H1 (cell line): ENCODE data around the gene RPTOR. TPM values are rescaled to one million over a fixed set of nuclear protein-coding genes. Genes with fewer than 3 reads are reported as not detected.

Experiments
- CTCF ChIA-PET: fragments of 300-600 bp; sonication (Branson Sonifier 250); formaldehyde crosslinking; loops from one replicate; lab custom pipeline; 2021; ENCODE audit not compliant: partially characterized antibody; lab: Charles Lee
- POLR2A ChIA-PET: fragments of 300-600 bp; sonication (Branson Sonifier 250); formaldehyde crosslinking; loops from one replicate; lab custom pipeline; 2021; ENCODE audit warnings: inconsistent platforms; ENCODE audit not compliant: partially characterized antibody; lab: Charles Lee
- DNase-seq, 2 experiments: peaks; one replicate each; pipeline versions ENCODE4 v3.0.0 to v3.0.0-alpha.2; 2010 to 2022; ENCODE audit warnings: low spot score in 2 of 2, low read depth in 1 of 2, mixed read lengths in 1 of 2
- FAIRE-seq: peaks from 2 replicates; lab custom pipeline; 2011; peaks lifted over from hg19 to GRCh38; lab: Jason Lieb, UNC
- H2AFZ ChIP-seq: 2 replicates; pipeline ENCODE4 v1.8.1; 2012; ENCODE audit warnings: low read length, inconsistent platforms
- H2AK5ac ChIP-seq: 2 replicates; pipeline ENCODE4 v1.6.1; 2013; ENCODE audit warnings: low read depth, low read length
- H2BK120ac ChIP-seq: replicated peaks from 2 replicates; pipeline ENCODE3; 2013; ENCODE audit warnings: low read depth, low read length, inconsistent platforms
- H2BK12ac ChIP-seq: 2 replicates; pipeline ENCODE4 v1.6.1; 2013; ENCODE audit warnings: low read depth, low read length
- H2BK15ac ChIP-seq: 2 replicates; pipeline ENCODE4 v1.6.1; 2013; ENCODE audit warnings: low read length
- H2BK20ac ChIP-seq: 2 replicates; pipeline ENCODE4 v1.6.1; 2013; ENCODE audit warnings: low read length
- H2BK5ac ChIP-seq: 2 replicates; pipeline ENCODE4 v1.6.1; 2013; ENCODE audit warnings: low read depth, low read length
- H3K14ac ChIP-seq: 2 replicates; pipeline ENCODE4 v1.6.1; 2013; ENCODE audit warnings: inconsistent platforms; ENCODE audit not compliant: insufficient read length
- H3K18ac ChIP-seq: 2 replicates; pipeline ENCODE4 v1.6.1; 2013; ENCODE audit warnings: low read length; ENCODE audit errors: extremely low read depth
- H3K23ac ChIP-seq: 2 replicates; pipeline ENCODE4 v1.6.1; 2013; ENCODE audit warnings: inconsistent platforms; ENCODE audit not compliant: insufficient read length
- H3K23me2 ChIP-seq: 2 replicates; pipeline ENCODE4 v1.6.1; 2013; ENCODE audit warnings: low read depth, low read length
- H3K27ac ChIP-seq: 2 replicates; pipeline ENCODE4 v1.6.1; 2011; ENCODE audit warnings: low read depth, low read length, inconsistent platforms
- H3K27me3 ChIP-seq, 4 experiments: replicated peaks in 1 of 4; 1 replicate in 1 of 4; 2 replicates in 3 of 4; pipeline versions ENCODE4 v1.6.1 to v1.8.1; 2011 to 2013; ENCODE audit warnings: low read length in 3 of 4, mild to moderate bottlenecking in 3 of 4, inconsistent platforms in 2 of 4, mixed read lengths in 2 of 4, moderate library complexity in 1 of 4; ENCODE audit not compliant: control insufficient read depth in 3 of 4, insufficient read depth in 3 of 4; ENCODE audit errors: extremely low read depth in 1 of 4
- H3K36me3 ChIP-seq, 4 experiments: 2 replicates each; pipeline versions ENCODE4 v1.6.1 to v1.8.1; 2011 to 2013; ENCODE audit warnings: mild to moderate bottlenecking in 4 of 4, low read length in 3 of 4, moderate library complexity in 2 of 4, control low read depth in 1 of 4, inconsistent platforms in 1 of 4; ENCODE audit not compliant: insufficient read depth in 4 of 4, control insufficient read depth in 2 of 4
- H3K4ac ChIP-seq: replicated peaks from 2 replicates; pipeline ENCODE3; 2013; ENCODE audit warnings: low read length, low read depth, mixed read lengths, inconsistent platforms; ENCODE audit not compliant: insufficient read length
- H3K4me1 ChIP-seq, 4 experiments: replicated peaks in 1 of 4; 1 replicate in 1 of 4; 2 replicates in 3 of 4; pipeline versions ENCODE4 v1.6.1 to v1.8.1; 2011 to 2013; ENCODE audit warnings: low read length in 3 of 4, inconsistent platforms in 2 of 4, mixed read lengths in 1 of 4; ENCODE audit not compliant: insufficient read depth in 4 of 4, control insufficient read depth in 3 of 4
- H3K4me2 ChIP-seq, 2 experiments: 2 replicates each; pipeline versions ENCODE4 v1.6.1 to v1.8.1; 2011 to 2013; ENCODE audit warnings: low read depth in 2 of 2, low read length in 2 of 2, control low read depth in 1 of 2, inconsistent platforms in 1 of 2, mild to moderate bottlenecking in 1 of 2; ENCODE audit not compliant: insufficient read depth in 1 of 2
- H3K4me3 ChIP-seq, 4 experiments: fragments of 200-600, 300-600 bp in 1 of 4; sonication (generic), shearing (Covaris generic), sonication (Bioruptor Twin) in 1 of 4; 2 replicates each; pipeline versions ENCODE4 v1.5.1 to v1.8.1; 2011 to 2016; ENCODE audit warnings: low read length in 4 of 4, low read depth in 3 of 4, control low read depth in 2 of 4, inconsistent platforms in 2 of 4, mild to moderate bottlenecking in 2 of 4, mixed read lengths in 1 of 4, moderate library complexity in 1 of 4; ENCODE audit not compliant: insufficient read depth in 2 of 4; ENCODE audit errors: extremely low read depth in 1 of 4
- H3K56ac ChIP-seq: replicated peaks from 2 replicates; pipeline ENCODE3; 2013; ENCODE audit warnings: low read depth, mild to moderate bottlenecking, mixed read lengths, low read length, inconsistent platforms; ENCODE audit not compliant: insufficient read length
- H3K79me1 ChIP-seq: 2 replicates; pipeline ENCODE4 v1.6.1; 2013; ENCODE audit warnings: low read depth, low read length, control low read depth
- H3K79me2 ChIP-seq, 2 experiments: 2 replicates each; pipeline versions ENCODE4 v1.6.1 to v1.8.1; 2012 to 2013; ENCODE audit warnings: low read length in 2 of 2, mild to moderate bottlenecking in 2 of 2, inconsistent platforms in 1 of 2; ENCODE audit not compliant: insufficient read depth in 2 of 2, control insufficient read depth in 1 of 2
- H3K9ac ChIP-seq, 4 experiments: replicated peaks in 1 of 4; 1 replicate in 1 of 4; 2 replicates in 3 of 4; pipeline versions ENCODE4 v1.6.1 to v1.8.1; 2011 to 2013; ENCODE audit warnings: low read depth in 3 of 4, low read length in 3 of 4, control low read depth in 2 of 4, mild to moderate bottlenecking in 2 of 4, moderate library complexity in 2 of 4, inconsistent platforms in 1 of 4; ENCODE audit errors: extremely low read depth in 1 of 4
- H3K9me3 ChIP-seq, 2 experiments: 2 replicates each; pipeline versions ENCODE4 v1.6.1 to v1.8.1; 2012 to 2013; ENCODE audit warnings: mild to moderate bottlenecking in 2 of 2, moderate library complexity in 2 of 2, control low read depth in 1 of 2, inconsistent platforms in 1 of 2, low read depth in 1 of 2, low read length in 1 of 2, mixed read lengths in 1 of 2; ENCODE audit not compliant: insufficient read depth in 2 of 2
- H4K20me1 ChIP-seq, 2 experiments: replicated peaks in 1 of 2; 2 replicates each; pipeline versions ENCODE3 to v1.8.1; 2011 to 2013; ENCODE audit warnings: inconsistent platforms in 2 of 2, low read length in 2 of 2, mild to moderate bottlenecking in 1 of 2; ENCODE audit not compliant: insufficient read depth in 2 of 2, control insufficient read depth in 1 of 2
- H4K5ac ChIP-seq: 2 replicates; pipeline ENCODE4 v1.6.1; 2013; ENCODE audit warnings: low read length, low read depth, mixed read lengths, inconsistent platforms; ENCODE audit not compliant: insufficient read length
- H4K8ac ChIP-seq: 2 replicates; pipeline ENCODE4 v1.8.0; 2013; ENCODE audit warnings: mild to moderate bottlenecking, moderate library complexity, low read length, inconsistent platforms; ENCODE audit not compliant: insufficient read depth; ENCODE audit errors: extremely low read depth
- H4K91ac ChIP-seq: replicated peaks from 2 replicates; pipeline ENCODE3; 2013; ENCODE audit warnings: low read length, mixed read lengths, inconsistent platforms; ENCODE audit not compliant: insufficient read length
- BACH1 ChIP-seq: IDR thresholded peaks from 2 replicates; pipeline ENCODE4 v1.6.1; 2012; ENCODE audit warnings: low read length, improper control_type of control experiment
- BCL11A ChIP-seq, 2 experiments: IDR thresholded peaks; one replicate each; pipeline ENCODE4 v1.6.1; 2011; ENCODE audit warnings: low read depth in 2 of 2, low read length in 2 of 2, mild to moderate bottlenecking in 2 of 2
- CHD2 ChIP-seq: IDR thresholded peaks from 2 replicates; pipeline ENCODE4 v1.6.1; 2012; ENCODE audit warnings: low read length, improper control_type of control experiment
- CREB1 ChIP-seq: IDR thresholded peaks from 2 replicates; pipeline ENCODE4 v1.6.1; 2012; ENCODE audit warnings: inconsistent platforms
- CTBP2 ChIP-seq: IDR thresholded peaks from 2 replicates; pipeline ENCODE4 v1.7.0; 2011; ENCODE audit warnings: borderline replicate concordance, mild to moderate bottlenecking, moderate library complexity, mixed read lengths, low read length; ENCODE audit not compliant: insufficient read depth, insufficient read length
- JUN ChIP-seq: IDR thresholded peaks from 2 replicates; pipeline ENCODE4 v1.6.1; 2011; ENCODE audit warnings: low read depth, mild to moderate bottlenecking, improper control_type of control experiment, low read length
- MAFK ChIP-seq: IDR thresholded peaks from 2 replicates; pipeline ENCODE4 v1.6.1; 2012; ENCODE audit warnings: low read depth, mild to moderate bottlenecking, improper control_type of control experiment, low read length
- PHF8 ChIP-seq: fragments of 200-600 bp; sonication (generic); conservative IDR thresholded peaks from 2 replicates; pipeline ENCODE4 v1.7.1; 2012; ENCODE audit warnings: low read depth, mild to moderate bottlenecking, inconsistent platforms, low read length, moderate library complexity
- SAP30 ChIP-seq: fragments of 300-600 bp; sonication (generic); IDR thresholded peaks from 2 replicates; pipeline ENCODE4 v1.7.1; 2012; ENCODE audit warnings: low read length, moderate library complexity, mild to moderate bottlenecking, inconsistent platforms; ENCODE audit not compliant: insufficient read depth, insufficient replicate concordance
- SP2 ChIP-seq: IDR thresholded peaks from 2 replicates; pipeline ENCODE4 v1.6.1; 2012; ENCODE audit warnings: mild to moderate bottlenecking, low read length, inconsistent platforms
- TBP ChIP-seq: IDR thresholded peaks from 2 replicates; pipeline ENCODE4 v1.6.1; 2011; ENCODE audit warnings: low read depth, low read length, improper control_type of control experiment
- WGBS, 2 experiments: shearing (Covaris generic) in 1 of 2; methylation state at CpG; one replicate each; pipeline versions ENCODE4 v1.1.6 to v1.1.7; 2013 to 2015; ENCODE audit warnings: low lambda C conversion rate in 2 of 2, mixed read lengths in 2 of 2, inconsistent platforms in 1 of 2, low coverage in 1 of 2, missing lambda C conversion rate in 1 of 2; ENCODE audit not compliant: insufficient replicate concordance in 2 of 2, insufficient coverage in 1 of 2, insufficient read length in 1 of 2; ENCODE audit errors: extremely low coverage in 1 of 2, missing lambda C conversion rate in 1 of 2; 5-methylcytosine and 5-hydroxymethylcytosine counted together
- polyA plus RNA-seq, 7 experiments: library from polyadenylated mRNA; depleted of rRNA in 3 of 7; stranded (reverse) in 5 of 7; unstranded in 2 of 7; fragments of >200 nt in 5 of 7; fragments of 200-250 nt in 2 of 7; gene quantifications; 1 replicate in 5 of 7; 2 replicates in 1 of 7; 4 replicates in 1 of 7; pipeline versions ENCODE4 v1.2.1 to v1.2.3, GENCODE V29; 2011 to 2013; ENCODE audit warnings: missing spikeins in 2 of 7, mixed read lengths in 2 of 7
- total RNA-seq: library from RNA; stranded (reverse); fragmentation: NEBNext Ultra II Directional; extraction: Animal tissue kit (Norgen Biotek cat#: 25700); gene quantifications from 2 replicates; pipeline ENCODE4 v1.2.1, GENCODE V29; 2021
- TF ChIP-seq, protein P1 (sequence below), 3 experiments: IDR thresholded peaks; 1 replicate in 2 of 3; 2 replicates in 1 of 3; pipeline versions ENCODE4 v1.5.1 to v1.6.1; 2011; ENCODE audit warnings: low read length in 3 of 3, mild to moderate bottlenecking in 3 of 3, inconsistent platforms in 2 of 3, low read depth in 1 of 3, moderate library complexity in 1 of 3; ENCODE audit not compliant: insufficient read depth in 1 of 3; ENCODE audit errors: control extremely low read depth in 1 of 3

The RPTOR gene
- total and polyA plus RNA-seq, 2 of the 8 experiments (the other 6 are each of a cell fraction or from before 2014, with no cell fraction given) = 6.9 to 28.7 TPM

GRCh38 chr17:80804466-80804865 is 259.8 kb downstream of the RPTOR start:
- H3K9ac ChIP-seq = no peak overlapping the region
- H3K79me1 ChIP-seq = no peaks in the 10 kb centered on the region
- H2AFZ ChIP-seq = no peak overlapping the region
- H3K18ac ChIP-seq = no peak overlapping the region
- no peaks in the 10 kb centered on the region for H3K27me3 ChIP-seq
- H3K4me3 ChIP-seq = no peak overlapping the region
- FAIRE-seq (no peak), DNase-seq (no peak)
- H3K4me2 ChIP-seq = no peak overlapping the region
- H4K5ac ChIP-seq = no peak overlapping the region
- no peak overlapping the region for H4K91ac ChIP-seq
- no peaks in the 10 kb centered on the region for H3K23me2 ChIP-seq
- WGBS, 2 experiments = 89% methylated on average over 15 of the region's 15 CpGs; no CpG with 5 or more reads in 1 of the 2 experiments
- H4K20me1 ChIP-seq = peaks cover 0 to 1% of the 10 kb centered on the region in 2 experiments
- H3K79me2 ChIP-seq = no peaks in the 10 kb centered on the region
- H2BK5ac ChIP-seq = no peak overlapping the region
- H3K4me1 ChIP-seq = peaks cover 0 to 4% (median 1%) of the 10 kb centered on the region in 4 experiments; a peak in 4 of 7 replicates
- no peak overlapping the region for H2BK12ac ChIP-seq
- no peaks in the 10 kb centered on the region; a peak in 1 of 8 replicates for H3K36me3 ChIP-seq
- no peak overlapping the region for H2BK120ac ChIP-seq
- H3K4ac ChIP-seq = no peak overlapping the region
- H2BK20ac ChIP-seq = no peak overlapping the region
- POLR2A ChIA-PET = interaction anchor here (0.6 kb wide), 1 partner anchor 73 kb away, joined by 4 read pairs; no protein-coding TSS in a partner anchor
- no peak overlapping the region for H4K8ac ChIP-seq
- H2AK5ac ChIP-seq = 0 out of 2 replicates have a peak overlapping the region, but pooled peaks have one; percentile 65
- peaks cover 0 to 6% of the 10 kb centered on the region in 2 experiments; a peak in 1 of 4 replicates for H3K9me3 ChIP-seq
- no peak overlapping the region for H3K14ac ChIP-seq
- H2BK15ac ChIP-seq = peak overlapping the region; percentile 65; the same call in 1 of the 2 replicates
- H3K56ac ChIP-seq = no peak overlapping the region
- no peak overlapping the region for H3K27ac ChIP-seq
- H3K23ac ChIP-seq = no peak overlapping the region
- CTCF ChIA-PET = interaction anchor here (1.0 to 1.9 kb wide), 5 partner anchors 12 to 380 kb away, joined by 3 to 5 read pairs (median 4); no protein-coding TSS in a partner anchor
- TF ChIP-seq JUN (no peak), SAP30 (no peak), CREB1 (no peak), PHF8 (no peak), CTBP2 (no peak), TBP (no peak), CHD2 (no peak), MAFK (no peak), BCL11A (IDR thresholded peaks at IDR 0.05; ENCODE audit: low read depth in 2 of 2, low read length in 2 of 2) (no peak), SP2 (no peak), BACH1 (no peak)
- TF ChIP-seq, protein P1, sequence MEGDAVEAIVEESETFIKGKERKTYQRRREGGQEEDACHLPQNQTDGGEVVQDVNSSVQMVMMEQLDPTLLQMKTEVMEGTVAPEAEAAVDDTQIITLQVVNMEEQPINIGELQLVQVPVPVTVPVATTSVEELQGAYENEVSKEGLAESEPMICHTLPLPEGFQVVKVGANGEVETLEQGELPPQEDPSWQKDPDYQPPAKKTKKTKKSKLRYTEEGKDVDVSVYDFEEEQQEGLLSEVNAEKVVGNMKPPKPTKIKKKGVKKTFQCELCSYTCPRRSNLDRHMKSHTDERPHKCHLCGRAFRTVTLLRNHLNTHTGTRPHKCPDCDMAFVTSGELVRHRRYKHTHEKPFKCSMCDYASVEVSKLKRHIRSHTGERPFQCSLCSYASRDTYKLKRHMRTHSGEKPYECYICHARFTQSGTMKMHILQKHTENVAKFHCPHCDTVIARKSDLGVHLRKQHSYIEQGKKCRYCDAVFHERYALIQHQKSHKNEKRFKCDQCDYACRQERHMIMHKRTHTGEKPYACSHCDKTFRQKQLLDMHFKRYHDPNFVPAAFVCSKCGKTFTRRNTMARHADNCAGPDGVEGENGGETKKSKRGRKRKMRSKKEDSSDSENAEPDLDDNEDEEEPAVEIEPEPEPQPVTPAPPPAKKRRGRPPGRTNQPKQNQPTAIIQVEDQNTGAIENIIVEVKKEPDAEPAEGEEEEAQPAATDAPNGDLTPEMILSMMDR (IDR thresholded peaks at IDR 0.05; ENCODE audit: control extremely low read depth in 1 of 3, insufficient read depth in 1 of 3, low read depth in 1 of 3, low read length in 3 of 3) = no peak
